Measurements from ENCODE around the gene HPCAL1. TPM values are rescaled to one million over a fixed set of nuclear protein-coding genes. Genes with fewer than 3 reads are reported as not detected.

HPCAL1 gene
- total RNA-seq, 1 donor from 2014 or later, result 62.4 TPM

GRCh38 chr2:10419553-10420257 is 117.0 kb downstream of the HPCAL1 start:
- peaks cover 5% of the 10 kb centered on the region for H3K4me1 Mint-ChIP-seq (ENCODE audit: low read depth)
- no peak overlapping the region for H3K4me3 Mint-ChIP-seq
- H3K36me3 Mint-ChIP-seq (ENCODE audit: low read depth), result no peaks in the 10 kb centered on the region
- no peaks in the 10 kb centered on the region for H3K9me3 Mint-ChIP-seq
- H3K27me3 Mint-ChIP-seq (ENCODE audit: insufficient read depth), result no peaks in the 10 kb centered on the region
- H3K27ac Mint-ChIP-seq, result no peak overlapping the region
- intact Hi-C loops (cut with micrococcal nuclease), result no loop called here
- no peak for DNase-seq (ENCODE audit: low spot score)

GRCh38 chr2:10422251-10422650 is 119.5 kb downstream of the HPCAL1 start:
- intact Hi-C loops (cut with micrococcal nuclease), result no loop called here
- H3K27ac Mint-ChIP-seq, result no peak overlapping the region
- peaks cover 5% of the 10 kb centered on the region for H3K4me1 Mint-ChIP-seq (ENCODE audit: low read depth)
- H3K36me3 Mint-ChIP-seq (ENCODE audit: low read depth), result peaks cover 2% of the 10 kb centered on the region
- DNase-seq (ENCODE audit: low spot score), result no peak
- no peaks in the 10 kb centered on the region for H3K27me3 Mint-ChIP-seq (ENCODE audit: insufficient read depth)
- no peaks in the 10 kb centered on the region for H3K9me3 Mint-ChIP-seq
- H3K4me3 Mint-ChIP-seq, result no peak overlapping the region

GRCh38 chr2:10422732-10423399 is 120.2 kb downstream of the HPCAL1 start:
- no peak overlapping the region for H3K27ac Mint-ChIP-seq
- H3K4me1 Mint-ChIP-seq (ENCODE audit: low read depth), result peaks cover 5% of the 10 kb centered on the region
- H3K9me3 Mint-ChIP-seq, result no peaks in the 10 kb centered on the region
- peaks cover 2% of the 10 kb centered on the region for H3K36me3 Mint-ChIP-seq (ENCODE audit: low read depth)
- no peak for DNase-seq (ENCODE audit: low spot score)
- intact Hi-C loops (cut with micrococcal nuclease), result no loop called here
- no peaks in the 10 kb centered on the region for H3K27me3 Mint-ChIP-seq (ENCODE audit: insufficient read depth)
- H3K4me3 Mint-ChIP-seq, result no peak overlapping the region

GRCh38 chr2:10423400-10423774 is 120.7 kb downstream of the HPCAL1 start:
- no peaks in the 10 kb centered on the region for H3K27me3 Mint-ChIP-seq (ENCODE audit: insufficient read depth)
- no peak for DNase-seq (ENCODE audit: low spot score)
- no peaks in the 10 kb centered on the region for H3K9me3 Mint-ChIP-seq
- H3K4me1 Mint-ChIP-seq (ENCODE audit: low read depth), result peaks cover 4% of the 10 kb centered on the region
- H3K4me3 Mint-ChIP-seq, result no peak overlapping the region
- H3K36me3 Mint-ChIP-seq (ENCODE audit: low read depth), result peaks cover 2% of the 10 kb centered on the region
- intact Hi-C loops (cut with micrococcal nuclease), result no loop called here
- H3K27ac Mint-ChIP-seq, result no peak overlapping the region

GRCh38 chr2:10424051-10424450 is 121.3 kb downstream of the HPCAL1 start:
- no peaks in the 10 kb centered on the region for H3K9me3 Mint-ChIP-seq
- intact Hi-C loops (cut with micrococcal nuclease), result no loop called here
- no peak for DNase-seq (ENCODE audit: low spot score)
- H3K27ac Mint-ChIP-seq, result no peak overlapping the region
- H3K4me3 Mint-ChIP-seq, result no peak overlapping the region
- H3K4me1 Mint-ChIP-seq (ENCODE audit: low read depth), result no peaks in the 10 kb centered on the region
- no peaks in the 10 kb centered on the region for H3K27me3 Mint-ChIP-seq (ENCODE audit: insufficient read depth)
- peaks cover 5% of the 10 kb centered on the region for H3K36me3 Mint-ChIP-seq (ENCODE audit: low read depth)

- intact Hi-C loops (cut with micrococcal nuclease), result no loop called here
- Mint-ChIP-seq H3K9me3 (no peaks in the 10 kb centered on the region), H3K27ac (no peak overlapping the region), H3K27me3 (ENCODE audit: insufficient read depth) (no peaks in the 10 kb centered on the region), H3K4me1 (ENCODE audit: low read depth) (no peaks in the 10 kb centered on the region), H3K4me3 (no peak overlapping the region), H3K36me3 (ENCODE audit: low read depth) (peaks cover 5% of the 10 kb centered on the region)
- DNase-seq (ENCODE audit: low spot score), result no peak
Observed at GRCh38 chr2:10424916-10425505, 122.3 kb downstream of the HPCAL1 start.

GRCh38 chr2:10425699-10426098 is 123.0 kb downstream of the HPCAL1 start:
- Mint-ChIP-seq H3K9me3 (no peaks in the 10 kb centered on the region), H3K27me3 (ENCODE audit: insufficient read depth) (no peaks in the 10 kb centered on the region), H3K4me1 (ENCODE audit: low read depth) (no peaks in the 10 kb centered on the region), H3K27ac (no peak overlapping the region), H3K36me3 (ENCODE audit: low read depth) (peaks cover 5% of the 10 kb centered on the region), H3K4me3 (no peak overlapping the region)
- no peak for DNase-seq (ENCODE audit: low spot score)
- intact Hi-C loops (cut with micrococcal nuclease), result no loop called here

GRCh38 chr2:10426726-10427617 is 124.3 kb downstream of the HPCAL1 start:
- Mint-ChIP-seq H3K36me3 (ENCODE audit: low read depth) (peaks cover 5% of the 10 kb centered on the region), H3K9me3 (no peaks in the 10 kb centered on the region)

GRCh38 chr2:10427618-10427949 is 124.9 kb downstream of the HPCAL1 start:
- H3K27ac Mint-ChIP-seq, result no peak overlapping the region
- intact Hi-C loops (cut with micrococcal nuclease), result no loop called here
- no peaks in the 10 kb centered on the region for H3K9me3 Mint-ChIP-seq
- no peaks in the 10 kb centered on the region for H3K4me1 Mint-ChIP-seq (ENCODE audit: low read depth)
- H3K4me3 Mint-ChIP-seq, result no peak overlapping the region
- no peaks in the 10 kb centered on the region for H3K27me3 Mint-ChIP-seq (ENCODE audit: insufficient read depth)
- H3K36me3 Mint-ChIP-seq (ENCODE audit: low read depth), result peaks cover 5% of the 10 kb centered on the region
- no peak for DNase-seq (ENCODE audit: low spot score)

More at GRCh38 chr2:10426726-10427617, 124.3 kb downstream of the HPCAL1 start:
- Mint-ChIP-seq H3K4me1 (ENCODE audit: low read depth) (no peaks in the 10 kb centered on the region), H3K27me3 (ENCODE audit: insufficient read depth) (no peaks in the 10 kb centered on the region), H3K4me3 (no peak overlapping the region), H3K27ac (no peak overlapping the region)
- intact Hi-C loops (cut with micrococcal nuclease), result no loop called here
- no peak for DNase-seq (ENCODE audit: low spot score)

GRCh38 chr2:10428355-10428754 is 125.7 kb downstream of the HPCAL1 start:
- intact Hi-C loops (cut with micrococcal nuclease), result no loop called here
- no peak overlapping the region for H3K27ac Mint-ChIP-seq

GRCh38 chr2:10428924-10429323 is 126.2 kb downstream of the HPCAL1 start:
- no peak overlapping the region for H3K4me3 Mint-ChIP-seq
- H3K27ac Mint-ChIP-seq, result peak overlapping the region; percentile 5
- H3K27me3 Mint-ChIP-seq (ENCODE audit: insufficient read depth), result no peaks in the 10 kb centered on the region

More at GRCh38 chr2:10428355-10428754, 125.7 kb downstream of the HPCAL1 start:
- no peaks in the 10 kb centered on the region for H3K9me3 Mint-ChIP-seq
- H3K27me3 Mint-ChIP-seq (ENCODE audit: insufficient read depth), result no peaks in the 10 kb centered on the region
- no peak for DNase-seq (ENCODE audit: low spot score)
- peaks cover 6% of the 10 kb centered on the region for H3K36me3 Mint-ChIP-seq (ENCODE audit: low read depth)
- no peak overlapping the region for H3K4me3 Mint-ChIP-seq
- peaks cover 5% of the 10 kb centered on the region for H3K4me1 Mint-ChIP-seq (ENCODE audit: low read depth)

GRCh38 chr2:10430886-10431622 is 128.3 kb downstream of the HPCAL1 start:
- peaks cover 6% of the 10 kb centered on the region for H3K4me1 Mint-ChIP-seq (ENCODE audit: low read depth)
- peaks cover 6% of the 10 kb centered on the region for H3K36me3 Mint-ChIP-seq (ENCODE audit: low read depth)
- H3K27me3 Mint-ChIP-seq (ENCODE audit: insufficient read depth), result peaks cover 2% of the 10 kb centered on the region
- intact Hi-C loops (cut with micrococcal nuclease), result loop anchor here (5.0 kb wide), 1 partner anchor 289 kb away; no protein-coding TSS in a partner anchor
- H3K27ac Mint-ChIP-seq, result no peak overlapping the region
- H3K9me3 Mint-ChIP-seq, result no peaks in the 10 kb centered on the region
- H3K4me3 Mint-ChIP-seq, result peak overlapping the region; percentile 39
- no peak for DNase-seq (ENCODE audit: low spot score)

More at GRCh38 chr2:10428924-10429323, 126.2 kb downstream of the HPCAL1 start:
- Mint-ChIP-seq H3K9me3 (no peaks in the 10 kb centered on the region), H3K4me1 (ENCODE audit: low read depth) (peaks cover 6% of the 10 kb centered on the region), H3K36me3 (ENCODE audit: low read depth) (peaks cover 6% of the 10 kb centered on the region)
- intact Hi-C loops (cut with micrococcal nuclease), result no loop called here
- no peak for DNase-seq (ENCODE audit: low spot score)

Measured in activated T-helper 1 cell treated with anti-CD3 and anti-CD28 coated beads, Interleukin-12 subunit alpha, Interleukin-12 subunit beta, Interleukin-2, Interleukin-4 antibody, amounts not matched to agents 30 ng/mL and 10 ng/mL and 1 ng/mL, durations not matched to agents 14 hours and 24 hours and 36 hours (primary cell).